ENCODE results near the gene AFF3. TPM values are rescaled to one million over a fixed set of nuclear protein-coding genes. Genes with fewer than 3 reads are reported as not detected.
A peak's percentile ranks its signal among the peaks of the same experiment; 100 is the strongest.
"Not testable (repeated sequence)": the region's sequence is repeated elsewhere in the genome, so short reads cannot be mapped to it uniquely, and the experiment has no call there.

AFF3 gene
- total RNA-seq, 1 experiment from 2014 or later: 0.42 TPM

- H3K4me3 Mint-ChIP-seq (ENCODE audit: unreplicated experiment): no peak overlapping the region
- BruUV-seq (replicated peaks): no TSS peak
- TF ChIP-seq CTCF (IDR thresholded peaks at IDR 0.05; ENCODE audit: unreplicated experiment): no peak
- no peak for DNase-seq (ENCODE audit: unreplicated experiment)
- no peaks in the 10 kb centered on the region for H3K36me3 Mint-ChIP-seq (ENCODE audit: insufficient read depth, unreplicated experiment)
- no peaks in the 10 kb centered on the region for H3K9me3 Mint-ChIP-seq (ENCODE audit: unreplicated experiment)
- CTCF ChIA-PET: interaction anchor here (0.6 kb wide), 1 partner anchor 29 kb away, joined by 3 read pairs; no protein-coding TSS in a partner anchor
- no peak overlapping the region for H3K27ac Mint-ChIP-seq (ENCODE audit: low read depth, unreplicated experiment)
- H3K27me3 Mint-ChIP-seq (ENCODE audit: insufficient read depth, unreplicated experiment): no peaks in the 10 kb centered on the region
- intact Hi-C loops (cut with micrococcal nuclease): loop anchor here (10.0 kb wide), 1 partner anchor 1273 kb away; no protein-coding TSS in a partner anchor
- H3K4me1 Mint-ChIP-seq (ENCODE audit: insufficient read depth, unreplicated experiment): peaks cover 6% of the 10 kb centered on the region
- POLR2A ChIA-PET: no interaction called here
Measured at GRCh38 chr2:99512181-99512591, 630.2 kb downstream of the AFF3 start.

- H3K27ac Mint-ChIP-seq (ENCODE audit: low read depth, unreplicated experiment): no peak overlapping the region
- no peak overlapping the region for H3K4me3 Mint-ChIP-seq (ENCODE audit: unreplicated experiment)
- BruUV-seq (replicated peaks): no TSS peak
- H3K4me1 Mint-ChIP-seq (ENCODE audit: insufficient read depth, unreplicated experiment): no peaks in the 10 kb centered on the region
- H3K36me3 Mint-ChIP-seq (ENCODE audit: insufficient read depth, unreplicated experiment): no peaks in the 10 kb centered on the region
- no peak for TF ChIP-seq CTCF (IDR thresholded peaks at IDR 0.05; ENCODE audit: unreplicated experiment)
- no peak for DNase-seq (ENCODE audit: unreplicated experiment)
- CTCF ChIA-PET: interaction anchor here (0.6 kb wide), 2 partner anchors 13 to 950 kb away, joined by 3 to 4 read pairs; no protein-coding TSS in a partner anchor
- intact Hi-C loops (cut with micrococcal nuclease): no loop called here
- no peaks in the 10 kb centered on the region for H3K9me3 Mint-ChIP-seq (ENCODE audit: unreplicated experiment)
- H3K27me3 Mint-ChIP-seq (ENCODE audit: insufficient read depth, unreplicated experiment): no peaks in the 10 kb centered on the region
- POLR2A ChIA-PET: no interaction called here
Measured at GRCh38 chr2:99509387-99509786, 633.0 kb downstream of the AFF3 start.

GRCh38 chr2:99507937-99508818 is 634.2 kb downstream of the AFF3 start:
- POLR2A ChIA-PET: no interaction called here
- Mint-ChIP-seq H3K4me1 (ENCODE audit: insufficient read depth, unreplicated experiment) (peaks cover 8% of the 10 kb centered on the region), H3K27me3 (ENCODE audit: insufficient read depth, unreplicated experiment) (no peaks in the 10 kb centered on the region), H3K36me3 (ENCODE audit: insufficient read depth, unreplicated experiment) (no peaks in the 10 kb centered on the region), H3K4me3 (ENCODE audit: unreplicated experiment) (no peak overlapping the region), H3K27ac (ENCODE audit: low read depth, unreplicated experiment) (no peak overlapping the region), H3K9me3 (ENCODE audit: unreplicated experiment) (no peaks in the 10 kb centered on the region)
- intact Hi-C loops (cut with micrococcal nuclease): no loop called here
- no peak for DNase-seq (ENCODE audit: unreplicated experiment)
- TF ChIP-seq CTCF (IDR thresholded peaks at IDR 0.05; ENCODE audit: unreplicated experiment): no peak
- CTCF ChIA-PET: interaction anchor here (0.6 kb wide), 1 partner anchor 634 kb away, joined by 3 read pairs; the partner anchor contains the start of gene AFF3
- no TSS peak for BruUV-seq (replicated peaks)

GRCh38 chr2:99504844-99505584 is 637.4 kb downstream of the AFF3 start:
- TF ChIP-seq CTCF (IDR thresholded peaks at IDR 0.05; ENCODE audit: unreplicated experiment): no peak
- H3K9me3 Mint-ChIP-seq (ENCODE audit: unreplicated experiment): no peaks in the 10 kb centered on the region
- H3K27me3 Mint-ChIP-seq (ENCODE audit: insufficient read depth, unreplicated experiment): peaks cover 2% of the 10 kb centered on the region
- POLR2A ChIA-PET: interaction anchor here (0.6 to 0.7 kb wide), 4 partner anchors 9 to 407 kb away, joined by 3 to 4 read pairs (median 3); no protein-coding TSS in a partner anchor
- intact Hi-C loops (cut with micrococcal nuclease): no loop called here
- H3K36me3 Mint-ChIP-seq (ENCODE audit: insufficient read depth, unreplicated experiment): no peaks in the 10 kb centered on the region
- H3K4me1 Mint-ChIP-seq (ENCODE audit: insufficient read depth, unreplicated experiment): peaks cover 8% of the 10 kb centered on the region
- BruUV-seq (replicated peaks): no TSS peak
- H3K27ac Mint-ChIP-seq (ENCODE audit: low read depth, unreplicated experiment): no peak overlapping the region
- CTCF ChIA-PET: interaction anchor here (1.4 to 1.5 kb wide), 2 partner anchors 14 to 168 kb away, joined by 3 to 5 read pairs; partner anchors contain the start of gene EIF5B
- H3K4me3 Mint-ChIP-seq (ENCODE audit: unreplicated experiment): no peak overlapping the region
- DNase-seq (ENCODE audit: unreplicated experiment): no peak

- BruUV-seq (replicated peaks): TSS peak; percentile 96
- H3K4me3 Mint-ChIP-seq (ENCODE audit: unreplicated experiment); H3K4me1 Mint-ChIP-seq (ENCODE audit: insufficient read depth, unreplicated experiment); H3K9me3 Mint-ChIP-seq (ENCODE audit: unreplicated experiment); H3K36me3 Mint-ChIP-seq (ENCODE audit: insufficient read depth, unreplicated experiment); intact Hi-C loops (cut with micrococcal nuclease): not testable (repeated sequence)
- H3K27me3 Mint-ChIP-seq (ENCODE audit: insufficient read depth, unreplicated experiment): peaks cover 14% of the 10 kb centered on the region
- ChIA-PET CTCF (interaction anchor here (1.4 to 1.5 kb wide), 2 partner anchors 13 to 167 kb away, joined by 3 to 5 read pairs; partner anchors contain the start of gene EIF5B), POLR2A (interaction anchor here (0.6 to 1.3 kb wide), 2 partner anchors 105 to 408 kb away, joined by 3 read pairs; no protein-coding TSS in a partner anchor)
- peak overlapping the region; percentile 40 for H3K27ac Mint-ChIP-seq (ENCODE audit: low read depth, unreplicated experiment)
- peak; percentile 64 for DNase-seq (ENCODE audit: unreplicated experiment)
Measured at GRCh38 chr2:99503662-99504416, 638.6 kb downstream of the AFF3 start.
